GM12892 (cell line): ENCODE measurements around the gene TRIO.

Experiments
- POLR2A ChIP-seq: IDR thresholded peaks from 2 replicates; pipeline ENCODE4 v1.6.1; 2011; ENCODE audit warnings: low read depth, low read length, control low read depth
- POLR2AphosphoS5 ChIP-seq: IDR thresholded peaks from 2 replicates; pipeline ENCODE4 v1.6.1; 2011; ENCODE audit warnings: low read depth, low read length, control low read depth
- TAF1 ChIP-seq: IDR thresholded peaks from 2 replicates; pipeline ENCODE4 v1.6.1; 2011; ENCODE audit warnings: low read depth, mild to moderate bottlenecking, control low read depth, low read length, borderline replicate concordance

- no peak for TF ChIP-seq POLR2A
- no peak for TF ChIP-seq POLR2AphosphoS5
- no peak for TF ChIP-seq TAF1
These were observed 385.8 kb downstream of the TRIO start for GRCh38 chr5:14528926-14529325.
